Islet precursor cell (in vitro differentiated cells): Measurements from ENCODE around the gene LYPD1.

Experiments used
- DNase-seq: peaks from one replicate; pipeline ENCODE4 v3.0.0-alpha.2; 2018

LYPD1 gene

DNA sequence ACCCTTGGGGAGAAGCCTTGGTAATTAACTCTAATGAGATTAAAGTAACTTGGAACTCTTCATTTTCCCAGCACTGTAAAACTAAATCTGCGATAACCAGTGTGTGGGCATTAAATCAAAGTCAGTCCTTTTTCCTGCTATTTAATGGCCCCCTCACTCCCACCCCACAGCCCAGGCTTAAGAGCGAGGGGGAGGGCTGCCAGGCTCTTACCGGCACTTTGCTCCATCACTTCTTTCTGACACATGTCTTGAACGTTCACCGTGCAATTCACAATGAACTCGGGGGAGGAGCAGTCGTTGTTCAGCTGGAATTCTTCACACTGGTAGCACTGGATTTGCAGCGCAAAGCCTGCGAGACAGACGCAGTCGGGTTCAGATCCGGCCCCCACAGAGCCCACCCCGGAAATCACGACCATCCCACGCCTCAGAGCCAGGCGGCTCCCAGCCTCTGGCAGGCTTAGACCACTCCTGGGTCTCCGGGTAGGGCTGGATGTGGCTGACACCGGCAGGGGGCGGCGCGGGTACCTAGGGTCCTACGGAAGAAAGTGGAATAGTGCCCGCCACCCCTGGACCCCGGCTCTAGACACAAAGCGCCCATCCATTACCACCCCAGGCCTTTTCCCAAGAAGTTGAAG lies 1.7 kb downstream of the LYPD1 start:
- peak; percentile 85 for DNase-seq

DNA sequence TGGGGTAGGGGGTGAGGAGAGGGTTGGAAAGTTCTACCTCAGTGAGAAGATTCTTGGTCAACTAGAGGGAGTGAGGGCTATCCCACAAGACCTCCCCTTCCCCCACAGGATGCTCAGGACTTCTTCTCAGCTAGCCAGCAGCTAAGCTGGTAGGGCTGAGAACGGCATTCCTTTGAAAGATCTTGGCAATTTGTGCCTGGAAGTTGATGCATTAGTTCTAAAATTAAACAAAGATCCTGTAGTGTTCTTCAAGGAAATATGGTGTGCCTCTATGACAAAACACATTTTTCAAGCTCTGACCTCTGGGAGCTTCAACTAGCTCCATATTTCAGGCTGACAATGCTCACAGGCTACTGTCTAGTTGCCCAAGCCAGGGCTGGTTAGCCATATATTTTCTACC lies 2.3 kb downstream of the LYPD1 start:
- no peak for DNase-seq

- no peak for DNase-seq
Observed at GRCh38 chr2:132665401-132666140, 4.4 kb downstream of the LYPD1 start.

DNA sequence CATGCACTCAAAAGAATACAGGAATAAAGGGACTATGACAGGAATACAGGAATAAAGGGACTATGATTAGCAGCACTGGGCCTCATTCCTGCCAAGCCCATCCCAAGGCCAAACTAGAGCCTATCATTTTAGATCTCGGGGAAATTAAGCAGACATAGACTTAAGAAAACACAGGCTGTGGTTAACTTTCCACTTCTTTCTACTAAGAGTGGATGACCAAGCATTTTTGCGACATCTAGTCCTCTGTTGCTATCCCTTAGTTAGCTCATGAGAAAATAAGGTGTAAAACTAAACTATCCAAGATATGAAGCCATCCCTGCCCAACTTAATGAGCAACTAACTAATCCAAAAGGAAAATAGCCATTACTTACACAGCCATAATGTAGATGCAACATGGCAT lies 5.9 kb downstream of the LYPD1 start:
- no peak for DNase-seq

- no peak for DNase-seq
Observed at GRCh38 chr2:132662732-132663131, 7.3 kb downstream of the LYPD1 start.

DNA sequence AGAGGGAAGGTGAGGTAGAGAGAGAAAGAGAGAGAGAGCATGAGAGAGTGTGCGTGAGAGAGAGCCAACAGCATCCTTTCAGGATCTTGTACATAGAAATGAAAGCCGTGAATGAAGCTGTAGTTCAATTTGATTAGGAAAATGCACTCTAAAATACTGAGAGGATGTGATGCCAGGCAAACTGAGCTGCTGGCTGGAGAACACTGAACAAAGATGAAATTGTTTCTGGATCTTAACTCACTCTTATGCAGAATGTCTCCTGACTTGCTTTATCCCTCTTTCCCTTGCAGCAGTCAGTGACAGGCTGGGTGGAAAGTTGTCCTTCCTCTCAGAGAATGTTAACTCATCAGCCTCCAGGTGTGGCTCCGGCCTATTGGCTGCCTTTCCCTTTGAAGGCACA lies 10.7 kb downstream of the LYPD1 start:
- no peak for DNase-seq

DNA sequence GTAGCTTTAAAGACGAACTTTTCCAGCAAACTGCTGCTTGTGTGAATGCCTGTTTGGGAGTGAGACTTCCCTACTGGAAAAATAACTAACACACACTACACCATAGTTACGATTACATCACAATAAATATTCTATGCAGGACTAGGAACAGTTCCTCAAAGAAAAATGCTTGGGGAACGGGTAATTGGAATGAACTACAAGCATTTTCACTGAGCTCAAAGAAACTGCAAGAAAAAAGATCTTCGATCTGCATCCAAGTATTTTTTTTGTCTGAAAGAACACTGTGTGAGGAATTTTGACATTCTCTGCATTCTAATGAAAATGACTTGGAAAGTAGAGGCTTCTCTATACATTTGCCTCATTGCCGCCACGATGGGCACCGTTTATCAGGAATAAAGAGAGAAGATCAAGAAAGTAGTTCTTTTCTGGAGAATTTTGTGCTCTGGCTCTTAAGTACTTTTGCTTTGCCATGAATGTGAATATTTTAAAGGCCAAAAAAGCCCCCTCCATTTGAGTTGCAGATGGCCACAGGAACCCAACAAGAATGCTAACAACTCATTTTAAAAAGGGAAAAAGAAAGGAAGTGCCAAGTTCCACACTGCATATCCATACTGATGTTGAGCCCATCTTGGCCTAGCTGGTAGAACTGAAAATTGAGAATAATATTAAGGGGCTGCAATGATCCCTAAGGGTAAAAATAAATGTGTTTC lies 13.6 kb downstream of the LYPD1 start:
- no peak for DNase-seq

GRCh38 chr2:132654968-132655367 lies 15.0 kb downstream of the LYPD1 start:
- no peak for DNase-seq

DNA sequence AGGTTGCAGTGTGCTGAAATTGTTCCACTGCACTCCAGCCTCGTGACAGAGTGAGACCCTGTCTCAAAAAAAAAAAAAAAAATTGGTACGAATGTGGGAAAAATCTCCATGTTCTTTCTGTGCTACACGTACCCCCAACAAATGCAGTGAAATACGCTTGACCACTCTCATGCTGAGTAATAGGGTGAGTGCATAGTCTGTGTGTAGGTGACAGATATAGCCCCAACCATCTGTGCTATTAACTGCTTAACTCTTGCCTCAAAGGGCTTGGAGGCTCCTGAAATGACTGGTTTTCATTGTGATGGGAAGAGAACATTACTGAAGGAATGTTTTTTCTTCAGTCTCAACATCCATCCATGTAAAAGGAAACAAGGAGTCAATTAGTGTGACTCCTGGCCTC lies 15.7 kb downstream of the LYPD1 start:
- no peak for DNase-seq

DNA sequence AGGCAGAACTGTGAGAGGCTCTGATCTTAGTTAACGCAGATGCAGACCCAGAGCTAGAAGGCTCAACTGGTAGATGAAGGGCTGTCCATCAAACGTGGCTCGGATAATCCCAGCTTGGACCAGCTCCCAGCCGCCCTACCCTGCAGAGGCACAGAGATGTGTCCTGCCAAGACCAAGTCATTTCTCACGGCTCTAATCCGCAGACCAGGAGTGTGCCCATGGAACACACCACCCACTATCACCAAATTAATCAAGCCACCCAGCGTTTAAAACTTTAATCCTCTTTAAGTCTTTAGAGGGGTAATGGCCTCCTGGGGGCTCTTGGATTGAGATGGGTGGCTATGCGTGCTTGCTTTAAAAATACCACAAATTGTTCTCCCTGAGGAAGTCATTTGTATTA lies 17.5 kb downstream of the LYPD1 start:
- DNase-seq, result no peak

GRCh38 chr2:132651115-132652045 lies 18.6 kb downstream of the LYPD1 start:
- DNase-seq, result peak; percentile 70

- no peak for DNase-seq
Observed at GRCh38 chr2:132646540-132647108, 23.4 kb downstream of the LYPD1 start.

DNA sequence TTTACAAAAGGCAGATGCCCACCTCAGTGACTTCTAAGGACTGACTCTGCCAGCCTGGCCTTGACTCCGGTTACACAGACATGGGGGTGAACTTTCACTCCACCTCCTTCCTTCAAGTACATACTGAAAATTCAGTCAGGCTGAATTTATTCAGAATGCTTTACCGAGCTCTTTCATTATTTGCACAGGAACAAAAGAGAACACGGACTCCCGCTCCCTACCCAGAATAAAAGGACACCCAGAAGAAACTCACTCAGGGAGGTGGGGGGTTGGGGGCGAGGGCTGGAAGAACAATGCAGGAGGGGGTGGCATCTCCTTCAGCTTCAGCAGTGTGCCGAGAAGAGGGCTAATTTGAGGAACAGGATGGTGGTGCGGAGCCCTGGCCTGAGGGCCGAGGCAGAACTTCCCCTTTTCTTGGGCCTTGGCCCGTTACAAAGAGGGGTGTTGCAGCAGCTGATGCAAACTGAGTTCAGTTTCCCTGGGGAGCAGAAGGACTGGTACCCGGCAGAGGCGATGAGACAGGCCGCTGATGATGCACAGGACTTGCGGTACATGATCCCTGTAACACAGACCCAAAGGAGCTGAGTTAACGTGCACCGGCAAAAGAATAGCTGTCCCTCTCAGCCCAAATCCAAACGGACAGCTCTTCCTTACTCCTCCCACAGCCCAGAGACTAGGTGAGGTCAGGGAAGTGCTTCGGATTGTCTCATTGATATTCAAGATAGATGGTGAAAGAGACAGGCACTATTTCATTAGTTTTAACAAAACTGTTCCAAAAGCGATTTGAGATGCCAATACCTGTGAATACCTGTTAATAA lies 24.1 kb downstream of the LYPD1 start:
- no peak for DNase-seq

DNA sequence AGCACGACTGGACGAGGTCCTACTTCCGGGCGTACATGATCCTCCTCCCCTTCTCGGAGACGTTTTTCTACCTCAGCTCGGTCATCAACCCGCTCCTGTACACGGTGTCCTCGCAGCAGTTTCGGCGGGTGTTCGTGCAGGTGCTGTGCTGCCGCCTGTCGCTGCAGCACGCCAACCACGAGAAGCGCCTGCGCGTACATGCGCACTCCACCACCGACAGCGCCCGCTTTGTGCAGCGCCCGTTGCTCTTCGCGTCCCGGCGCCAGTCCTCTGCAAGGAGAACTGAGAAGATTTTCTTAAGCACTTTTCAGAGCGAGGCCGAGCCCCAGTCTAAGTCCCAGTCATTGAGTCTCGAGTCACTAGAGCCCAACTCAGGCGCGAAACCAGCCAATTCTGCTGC lies 24.8 kb downstream of the LYPD1 start:
- DNase-seq, result no peak

DNA sequence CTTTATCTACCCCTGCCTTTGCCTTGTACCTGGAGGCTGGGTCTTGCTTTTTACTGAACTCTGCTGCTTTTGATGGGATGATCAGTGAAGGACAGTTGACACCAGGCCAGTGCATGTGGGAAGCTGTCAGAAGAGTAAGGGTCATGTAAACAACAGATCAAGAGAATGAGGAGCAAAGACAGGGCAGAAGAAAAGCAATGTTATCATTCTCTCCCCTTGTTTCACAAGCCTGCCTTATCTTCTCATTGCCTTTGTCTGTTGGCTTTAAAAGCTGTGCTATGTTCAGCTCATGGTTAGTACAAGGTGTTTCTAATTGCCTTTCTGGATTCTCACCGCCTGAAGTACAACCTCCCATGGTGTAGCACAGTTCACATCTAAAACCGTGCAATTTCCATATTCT lies 27.6 kb downstream of the LYPD1 start:
- no peak for DNase-seq

DNA sequence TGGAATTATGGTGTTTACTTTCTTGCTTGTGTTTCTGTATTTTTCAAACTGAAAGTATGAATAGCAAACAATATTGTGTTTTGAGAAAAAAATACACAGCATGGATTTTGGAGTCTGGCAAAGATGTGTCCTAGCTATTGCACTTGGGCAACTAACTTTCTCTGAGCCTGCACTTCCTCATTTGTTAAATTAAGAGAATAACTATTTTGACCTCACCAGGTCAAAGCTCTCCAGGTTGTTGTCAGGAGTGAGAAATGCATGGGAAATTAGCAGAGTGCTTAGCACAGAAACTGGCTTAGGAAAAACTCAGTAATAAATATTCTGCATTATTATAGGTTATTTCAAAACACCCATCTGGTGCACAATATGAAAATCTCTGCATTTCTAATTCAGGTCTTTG lies 28.2 kb downstream of the LYPD1 start:
- DNase-seq, result no peak

DNA sequence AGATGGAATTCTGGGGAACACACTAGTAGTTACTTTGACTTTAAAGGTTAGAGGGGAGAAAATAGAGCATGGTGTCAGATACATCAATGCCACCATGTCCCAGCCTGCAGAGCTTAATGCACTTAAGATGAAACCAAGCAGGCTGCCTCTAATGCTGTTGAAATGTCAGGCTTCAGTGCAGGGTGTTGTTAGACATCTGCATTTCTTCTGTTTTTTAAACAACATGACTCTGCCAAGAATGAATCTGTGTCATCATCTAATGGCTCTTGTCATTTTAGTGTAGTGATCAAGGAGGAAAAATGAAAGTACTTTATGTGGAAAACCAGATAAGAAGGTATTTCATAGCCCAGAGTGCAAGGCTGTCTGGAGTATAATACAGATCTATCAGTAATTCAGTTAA lies 29.9 kb downstream of the LYPD1 start:
- no peak for DNase-seq

GRCh38 chr2:132638313-132639040 lies 31.5 kb downstream of the LYPD1 start:
- no peak for DNase-seq

DNA sequence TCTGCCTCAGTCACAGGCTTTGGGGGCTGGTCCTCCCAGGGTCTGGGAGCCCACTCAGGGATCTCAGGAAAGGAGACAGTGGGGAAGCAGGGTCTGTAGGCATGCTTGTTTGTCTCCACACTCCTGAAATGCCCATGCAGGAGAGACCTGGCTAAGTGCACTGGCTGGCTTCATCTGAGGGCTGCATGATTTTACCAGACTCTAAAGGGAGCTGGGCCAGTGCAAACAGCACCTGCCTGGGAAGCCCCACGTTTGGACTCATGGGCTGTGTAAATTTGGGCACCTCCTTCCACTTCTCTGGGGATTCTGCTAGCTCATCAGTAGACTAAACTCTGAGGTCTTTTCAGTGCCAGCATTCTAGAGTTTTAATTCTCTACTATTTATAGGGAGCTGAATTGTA lies 33.7 kb downstream of the LYPD1 start:
- DNase-seq, result no peak

DNA sequence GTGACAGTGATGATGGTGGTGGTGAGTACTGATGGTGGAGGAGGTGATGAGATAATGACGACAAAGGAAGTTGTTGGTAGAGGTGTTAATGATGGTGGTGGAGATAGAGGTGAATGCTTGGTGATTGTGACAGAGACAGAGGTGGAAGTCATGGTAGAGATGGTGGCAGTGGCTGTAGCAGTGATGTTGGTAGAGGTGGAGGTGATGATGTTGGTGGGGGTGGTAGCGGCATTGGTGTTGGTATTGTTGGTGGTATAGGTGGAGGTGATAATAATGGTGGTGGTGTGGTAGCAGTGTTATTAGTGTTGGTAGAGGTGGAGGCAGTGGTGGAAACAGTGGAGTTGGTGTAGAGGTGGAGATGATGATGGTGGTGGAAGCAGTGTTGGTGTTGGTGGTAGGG lies 36.4 kb downstream of the LYPD1 start:
- DNase-seq, result no peak

GRCh38 chr2:132632000-132632649 lies 37.9 kb downstream of the LYPD1 start:
- peak; percentile 84 for DNase-seq
